CD14-positive monocyte (primary cell): ENCODE data around the gene GPR156. TPM values are rescaled to one million over a fixed set of nuclear protein-coding genes. Genes with fewer than 3 reads are reported as not detected.

Experiments
- DNase-seq, 3 donors: peaks; one replicate each; pipeline ENCODE4 v3.0.0-alpha.2; 2011 to 2022
- H2AFZ ChIP-seq: 2 replicates; pipeline ENCODE4 v1.6.0; 2012; ENCODE audit warnings: mild to moderate bottlenecking, low read depth, low read length, inconsistent platforms; ENCODE audit not compliant: insufficient read depth, poor library complexity, severe bottlenecking
- H3K27ac ChIP-seq, 2 donors: 1 replicate in 1 of 2; 2 replicates in 1 of 2; pipeline ENCODE4 v1.5.1; 2012 to 2013; ENCODE audit warnings: low read length in 2 of 2, control low read depth in 1 of 2, inconsistent platforms in 1 of 2, low read depth in 1 of 2, mild to moderate bottlenecking in 1 of 2
- H3K27me3 ChIP-seq, 2 donors: one replicate each; pipeline versions ENCODE4 v1.6.0 to v1.6.1; 2011 to 2013; ENCODE audit warnings: low read length in 2 of 2; ENCODE audit not compliant: control insufficient read depth in 2 of 2, insufficient read depth in 2 of 2
- H3K36me3 ChIP-seq, 2 donors: replicated peaks in 1 of 2; 1 replicate in 1 of 2; 2 replicates in 1 of 2; pipeline versions ENCODE4 v1.5.1 to v1.6.1; 2012 to 2013; ENCODE audit warnings: low read length in 2 of 2, control low read depth in 1 of 2, inconsistent platforms in 1 of 2, mild to moderate bottlenecking in 1 of 2; ENCODE audit not compliant: insufficient read depth in 2 of 2, control insufficient read depth in 1 of 2
- H3K4me1 ChIP-seq, 2 donors: 1 replicate in 1 of 2; 2 replicates in 1 of 2; pipeline versions ENCODE4 v1.5.1 to v1.6.1; 2012 to 2013; ENCODE audit warnings: low read length in 2 of 2, control low read depth in 1 of 2, inconsistent platforms in 1 of 2, mild to moderate bottlenecking in 1 of 2, moderate library complexity in 1 of 2; ENCODE audit not compliant: insufficient read depth in 2 of 2, control insufficient read depth in 1 of 2
- H3K4me2 ChIP-seq: replicated peaks from 2 replicates; pipeline ENCODE3; 2012; ENCODE audit warnings: low read length, moderate library complexity, mild to moderate bottlenecking; ENCODE audit not compliant: poor library complexity, severe bottlenecking; ENCODE audit errors: extremely low read depth
- H3K4me3 ChIP-seq, 3 experiments: fragments of 200-600 bp in 1 of 3; sonication (generic) in 1 of 3; replicated peaks in 1 of 3; 1 replicate in 2 of 3; 2 replicates in 1 of 3; pipeline ENCODE4 v1.5.1; 2011 to 2013; ENCODE audit warnings: low read length in 3 of 3, mild to moderate bottlenecking in 3 of 3, control low read depth in 2 of 3, low read depth in 2 of 3, inconsistent platforms in 1 of 3, moderate library complexity in 1 of 3
- H3K79me2 ChIP-seq: 2 replicates; pipeline ENCODE4 v1.6.0; 2012; ENCODE audit warnings: mild to moderate bottlenecking, control low read depth, inconsistent platforms, low read length, moderate library complexity; ENCODE audit not compliant: insufficient read depth
- H3K9ac ChIP-seq: 2 replicates; pipeline ENCODE4 v1.6.0; 2017; ENCODE audit warnings: low read length, mild to moderate bottlenecking; ENCODE audit not compliant: insufficient read depth, poor library complexity, severe bottlenecking
- H3K9me3 ChIP-seq, 2 donors: replicated peaks in 1 of 2; 1 replicate in 1 of 2; 2 replicates in 1 of 2; pipeline versions ENCODE4 v1.5.1 to v1.6.1; 2012 to 2013; ENCODE audit warnings: low read length in 2 of 2, control low read depth in 1 of 2; ENCODE audit not compliant: control insufficient read depth in 1 of 2, insufficient read depth in 1 of 2
- H4K20me1 ChIP-seq: 2 replicates; pipeline ENCODE4 v1.6.0; 2012; ENCODE audit warnings: mild to moderate bottlenecking, low read length, control low read depth, moderate library complexity; ENCODE audit not compliant: insufficient read depth
- H3K27ac Mint-ChIP-seq, 7 donors: one replicate each; pipeline ENCODE4 v1.8.0; 2020; ENCODE audit warnings: mild to moderate bottlenecking in 7 of 7, mixed read lengths in 7 of 7, moderate library complexity in 6 of 7, inconsistent platforms in 2 of 7
- H3K27me3 Mint-ChIP-seq, 3 donors: one replicate each; pipeline ENCODE4 v1.8.0; 2021 to 2022; ENCODE audit warnings: low read depth in 3 of 3, mild to moderate bottlenecking in 3 of 3, mixed read lengths in 3 of 3, moderate library complexity in 3 of 3, inconsistent platforms in 1 of 3
- H3K36me3 Mint-ChIP-seq, 2 donors: one replicate each; pipeline ENCODE4 v1.8.0; 2020; ENCODE audit warnings: mixed read lengths in 2 of 2, inconsistent platforms in 1 of 2, mild to moderate bottlenecking in 1 of 2
- H3K4me1 Mint-ChIP-seq: one replicate; pipeline ENCODE4 v1.8.0; 2020; ENCODE audit warnings: mild to moderate bottlenecking, mixed read lengths
- H3K4me3 Mint-ChIP-seq, 2 donors: one replicate each; pipeline ENCODE4 v1.8.0; 2020; ENCODE audit warnings: mild to moderate bottlenecking in 2 of 2, mixed read lengths in 2 of 2, moderate library complexity in 1 of 2
- H3K9me3 Mint-ChIP-seq, 7 donors: one replicate each; pipeline ENCODE4 v1.8.0; 2020 to 2022; ENCODE audit warnings: mixed read lengths in 7 of 7, mild to moderate bottlenecking in 6 of 7, moderate library complexity in 6 of 7, inconsistent platforms in 2 of 7
- WGBS: methylation state at CpG from one replicate; pipeline ENCODE4 v1.1.5; 2013; ENCODE audit warnings: missing lambda C conversion rate; ENCODE audit not compliant: insufficient coverage; 5-methylcytosine and 5-hydroxymethylcytosine counted together
- intact Hi-C, 2 donors: fragments of 100-400 bp; cut with micrococcal nuclease; formaldehyde crosslinking; loops; one replicate each; pipeline versions ENCODE4 v1.15.0 to v1.15.1; 2023
- polyA plus RNA-seq, 3 donors: library from polyadenylated mRNA; depleted of rRNA in 1 of 3; unstranded in 2 of 3; stranded (reverse) in 1 of 3; fragments of 300-500 nt in 2 of 3; fragments of >200 nt in 1 of 3; fragmentation: Illumina TruSeq in 2 of 3; gene quantifications; 1 replicate in 2 of 3; 2 replicates in 1 of 3; pipeline ENCODE4 v1.2.3, GENCODE V29; 2012 to 2021
- TF ChIP-seq, protein P1 (sequence below): fragments of 200-600 bp; IDR thresholded peaks from one replicate; pipeline ENCODE4 v1.8.0; 2022; ENCODE audit warnings: antibody characterized with exemption, mild to moderate bottlenecking

GPR156 gene
- polyA plus RNA-seq, 3 donors: not detected

DNA sequence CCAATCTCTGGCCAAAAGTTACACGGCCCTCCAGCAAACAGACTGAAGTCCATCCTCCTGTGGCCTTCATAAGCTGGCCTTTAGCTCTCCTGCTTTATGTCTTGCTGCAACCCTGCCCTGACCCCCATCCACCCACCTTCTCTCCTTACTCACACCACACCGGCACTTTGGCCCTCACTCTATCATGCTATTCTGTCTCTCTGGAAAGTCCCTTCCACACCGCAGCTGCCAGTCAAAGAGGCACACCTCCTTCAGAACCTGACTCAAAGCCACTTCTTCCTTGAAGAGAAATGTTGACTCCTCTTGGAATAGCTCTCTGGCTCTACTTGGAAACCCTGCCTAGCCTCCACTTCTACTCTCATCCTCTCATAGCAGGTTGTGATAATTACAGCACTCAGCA is 4.5 kb downstream of the GPR156 start:
- H3K4me1 ChIP-seq: peaks cover 0 to 5% of the 10 kb centered on the region in 2 donors
- H3K9me3 Mint-ChIP-seq: peaks cover 0 to 6% (median 4%) of the 10 kb centered on the region in 7 donors
- no peak overlapping the region for H3K27ac Mint-ChIP-seq
- peaks cover 0 to 7% of the 10 kb centered on the region in 2 donors for H3K9me3 ChIP-seq
- H2AFZ ChIP-seq: no peak overlapping the region
- H3K4me3 ChIP-seq: no peak overlapping the region
- TF ChIP-seq, protein P1, sequence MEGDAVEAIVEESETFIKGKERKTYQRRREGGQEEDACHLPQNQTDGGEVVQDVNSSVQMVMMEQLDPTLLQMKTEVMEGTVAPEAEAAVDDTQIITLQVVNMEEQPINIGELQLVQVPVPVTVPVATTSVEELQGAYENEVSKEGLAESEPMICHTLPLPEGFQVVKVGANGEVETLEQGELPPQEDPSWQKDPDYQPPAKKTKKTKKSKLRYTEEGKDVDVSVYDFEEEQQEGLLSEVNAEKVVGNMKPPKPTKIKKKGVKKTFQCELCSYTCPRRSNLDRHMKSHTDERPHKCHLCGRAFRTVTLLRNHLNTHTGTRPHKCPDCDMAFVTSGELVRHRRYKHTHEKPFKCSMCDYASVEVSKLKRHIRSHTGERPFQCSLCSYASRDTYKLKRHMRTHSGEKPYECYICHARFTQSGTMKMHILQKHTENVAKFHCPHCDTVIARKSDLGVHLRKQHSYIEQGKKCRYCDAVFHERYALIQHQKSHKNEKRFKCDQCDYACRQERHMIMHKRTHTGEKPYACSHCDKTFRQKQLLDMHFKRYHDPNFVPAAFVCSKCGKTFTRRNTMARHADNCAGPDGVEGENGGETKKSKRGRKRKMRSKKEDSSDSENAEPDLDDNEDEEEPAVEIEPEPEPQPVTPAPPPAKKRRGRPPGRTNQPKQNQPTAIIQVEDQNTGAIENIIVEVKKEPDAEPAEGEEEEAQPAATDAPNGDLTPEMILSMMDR: no peak
- DNase-seq: no peak
- H3K36me3 Mint-ChIP-seq: no peaks in the 10 kb centered on the region
- H3K27me3 Mint-ChIP-seq: peaks cover 30 to 44% (median 32%) of the 10 kb centered on the region in 3 donors
- no peaks in the 10 kb centered on the region for H4K20me1 ChIP-seq
- intact Hi-C loops: no loop called here
- no peak overlapping the region for H3K27ac ChIP-seq
- peaks cover 5% of the 10 kb centered on the region for H3K4me1 Mint-ChIP-seq
- H3K79me2 ChIP-seq: no peaks in the 10 kb centered on the region
- WGBS: 97% methylated on average over 3 of the region's 3 CpGs
- H3K36me3 ChIP-seq: no peaks in the 10 kb centered on the region
- H3K27me3 ChIP-seq: peaks cover 24 to 33% of the 10 kb centered on the region in 2 donors
- no peak overlapping the region for H3K9ac ChIP-seq
- H3K4me2 ChIP-seq: no peak overlapping the region
- H3K4me3 Mint-ChIP-seq: no peak overlapping the region

DNA sequence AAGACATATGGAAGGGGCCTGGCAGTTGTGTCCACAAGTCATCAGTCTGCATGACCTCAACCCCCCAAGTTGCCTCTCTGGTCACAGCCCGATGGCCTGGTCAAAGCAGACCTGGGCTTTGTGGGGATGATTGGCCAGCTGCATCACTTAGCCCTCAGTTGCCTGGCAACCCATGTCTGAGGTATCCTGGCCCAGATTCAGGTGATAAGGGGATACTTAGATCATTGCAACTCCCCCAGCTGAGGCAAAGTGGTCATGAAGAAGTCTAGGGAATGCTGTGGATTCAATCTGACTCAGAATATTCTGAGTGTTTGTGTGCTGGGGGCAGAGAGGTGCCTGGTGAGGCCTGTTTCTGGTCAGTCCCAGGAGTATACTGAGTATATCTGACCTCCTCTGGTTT is 5.0 kb downstream of the GPR156 start:
- Histone ChIP-seq H3K27ac (no peak overlapping the region), H3K4me1 (peaks cover 0 to under 1% of the 10 kb centered on the region in 2 donors), H2AFZ (no peak overlapping the region), H3K79me2 (no peaks in the 10 kb centered on the region), H3K4me3 (no peak overlapping the region), H3K27me3 (peaks cover 20 to 29% of the 10 kb centered on the region in 2 donors), H4K20me1 (no peaks in the 10 kb centered on the region), H3K9me3 (peaks cover 0 to 4% of the 10 kb centered on the region in 2 donors), H3K9ac (no peak overlapping the region), H3K36me3 (no peaks in the 10 kb centered on the region), H3K4me2 (no peak overlapping the region)
- no peak overlapping the region for H3K27ac Mint-ChIP-seq
- H3K9me3 Mint-ChIP-seq: peaks cover 0 to 6% (median 4%) of the 10 kb centered on the region in 7 donors
- no peak for DNase-seq
- peaks cover 5% of the 10 kb centered on the region for H3K4me1 Mint-ChIP-seq
- H3K27me3 Mint-ChIP-seq: peaks cover 28 to 39% (median 30%) of the 10 kb centered on the region in 3 donors
- 100% methylated on average over 1 of the region's 1 CpG for WGBS
- no peak overlapping the region for H3K4me3 Mint-ChIP-seq
- H3K36me3 Mint-ChIP-seq: no peaks in the 10 kb centered on the region
- intact Hi-C loops: no loop called here
- TF ChIP-seq, protein P1: no peak
